CD4-positive, alpha-beta T cell treated with Interleukin-21 for 1 hour (primary cell): ENCODE results near the gene YIF1A.
A peak's percentile ranks its signal among the peaks of the same experiment; 100 is the strongest.
"Not testable (repeated sequence)": the region's sequence is repeated elsewhere in the genome, so short reads cannot be mapped to it uniquely, and the experiment has no call there.

Experiments
- DNase-seq: peaks from one replicate; pipeline ENCODE4 v3.0.0-alpha.2; 2020

The YIF1A gene

GRCh38 chr11:66326261-66327111, 37.5 kb upstream of the YIF1A start:
- DNase-seq = peak; percentile 36

- DNase-seq = no peak
These were observed 36.3 kb upstream of the YIF1A start for GRCh38 chr11:66325263-66325671.

- no peak for DNase-seq
These were observed 35.7 kb upstream of the YIF1A start for GRCh38 chr11:66324664-66325063.

GRCh38 chr11:66323684-66324083, 34.7 kb upstream of the YIF1A start:
- no peak for DNase-seq

- DNase-seq = no peak
These were observed 33.9 kb upstream of the YIF1A start for GRCh38 chr11:66322732-66323427.

GRCh38 chr11:66321606-66322005, 32.7 kb upstream of the YIF1A start:
- DNase-seq = no peak

GRCh38 chr11:66320748-66321147, 31.8 kb upstream of the YIF1A start:
- DNase-seq = not testable (repeated sequence)

- DNase-seq = not testable (repeated sequence)
These were observed 31.3 kb upstream of the YIF1A start for GRCh38 chr11:66320289-66320688.

GRCh38 chr11:66318600-66318970, 29.6 kb upstream of the YIF1A start:
- DNase-seq = no peak

- DNase-seq = peak; percentile 74
These were observed 29.0 kb upstream of the YIF1A start for GRCh38 chr11:66317723-66318599.

GRCh38 chr11:66317322-66317722, 28.4 kb upstream of the YIF1A start:
- peak; percentile 41 for DNase-seq

- DNase-seq = no peak
These were observed 27.9 kb upstream of the YIF1A start, which contains the start of gene CD248 for GRCh38 chr11:66316849-66317251. Gene CD248 (minus strand): TSS chr11:66317044. CDS start chr11:66317027, 17 bp downstream.

GRCh38 chr11:66315921-66316811, 27.2 kb upstream of the YIF1A start:
- no peak for DNase-seq

- DNase-seq = no peak
These were observed 26.5 kb upstream of the YIF1A start for GRCh38 chr11:66315498-66315885.

- no peak for DNase-seq
These were observed 25.9 kb upstream of the YIF1A start for GRCh38 chr11:66314561-66315497.

GRCh38 chr11:66314186-66314501, 25.2 kb upstream of the YIF1A start:
- no peak for DNase-seq

- DNase-seq = no peak
These were observed 24.6 kb upstream of the YIF1A start for GRCh38 chr11:66313321-66314185.

GRCh38 chr11:66312549-66313320, 23.8 kb upstream of the YIF1A start:
- peak; percentile 98 for DNase-seq

GRCh38 chr11:66311965-66312548, 23.1 kb upstream of the YIF1A start:
- peak; percentile 99 for DNase-seq
